CD14-positive monocyte (primary cell): ENCODE results near the gene OSBPL10. TPM values are rescaled to one million over a fixed set of nuclear protein-coding genes. Genes with fewer than 3 reads are reported as not detected.

ENCODE experiments used
- DNase-seq, 3 donors: peaks; one replicate each; pipeline ENCODE4 v3.0.0-alpha.2; 2011 to 2022
- H2AFZ ChIP-seq: 2 replicates; pipeline ENCODE4 v1.6.0; 2012; ENCODE audit warnings: mild to moderate bottlenecking, low read depth, low read length, inconsistent platforms; ENCODE audit not compliant: insufficient read depth, poor library complexity, severe bottlenecking
- H3K27ac ChIP-seq, 2 donors: 1 replicate in 1 of 2; 2 replicates in 1 of 2; pipeline ENCODE4 v1.5.1; 2012 to 2013; ENCODE audit warnings: low read length in 2 of 2, control low read depth in 1 of 2, inconsistent platforms in 1 of 2, low read depth in 1 of 2, mild to moderate bottlenecking in 1 of 2
- H3K27me3 ChIP-seq, 2 donors: one replicate each; pipeline versions ENCODE4 v1.6.0 to v1.6.1; 2011 to 2013; ENCODE audit warnings: low read length in 2 of 2; ENCODE audit not compliant: control insufficient read depth in 2 of 2, insufficient read depth in 2 of 2
- H3K36me3 ChIP-seq, 2 donors: replicated peaks in 1 of 2; 1 replicate in 1 of 2; 2 replicates in 1 of 2; pipeline versions ENCODE4 v1.5.1 to v1.6.1; 2012 to 2013; ENCODE audit warnings: low read length in 2 of 2, control low read depth in 1 of 2, inconsistent platforms in 1 of 2, mild to moderate bottlenecking in 1 of 2; ENCODE audit not compliant: insufficient read depth in 2 of 2, control insufficient read depth in 1 of 2
- H3K4me1 ChIP-seq, 2 donors: 1 replicate in 1 of 2; 2 replicates in 1 of 2; pipeline versions ENCODE4 v1.5.1 to v1.6.1; 2012 to 2013; ENCODE audit warnings: low read length in 2 of 2, control low read depth in 1 of 2, inconsistent platforms in 1 of 2, mild to moderate bottlenecking in 1 of 2, moderate library complexity in 1 of 2; ENCODE audit not compliant: insufficient read depth in 2 of 2, control insufficient read depth in 1 of 2
- H3K4me2 ChIP-seq: replicated peaks from 2 replicates; pipeline ENCODE3; 2012; ENCODE audit warnings: low read length, moderate library complexity, mild to moderate bottlenecking; ENCODE audit not compliant: poor library complexity, severe bottlenecking; ENCODE audit errors: extremely low read depth
- H3K4me3 ChIP-seq, 3 experiments: fragments of 200-600 bp in 1 of 3; sonication (generic) in 1 of 3; replicated peaks in 1 of 3; 1 replicate in 2 of 3; 2 replicates in 1 of 3; pipeline ENCODE4 v1.5.1; 2011 to 2013; ENCODE audit warnings: low read length in 3 of 3, mild to moderate bottlenecking in 3 of 3, control low read depth in 2 of 3, low read depth in 2 of 3, inconsistent platforms in 1 of 3, moderate library complexity in 1 of 3
- H3K79me2 ChIP-seq: 2 replicates; pipeline ENCODE4 v1.6.0; 2012; ENCODE audit warnings: mild to moderate bottlenecking, control low read depth, inconsistent platforms, low read length, moderate library complexity; ENCODE audit not compliant: insufficient read depth
- H3K9ac ChIP-seq: 2 replicates; pipeline ENCODE4 v1.6.0; 2017; ENCODE audit warnings: low read length, mild to moderate bottlenecking; ENCODE audit not compliant: insufficient read depth, poor library complexity, severe bottlenecking
- H3K9me3 ChIP-seq, 2 donors: replicated peaks in 1 of 2; 1 replicate in 1 of 2; 2 replicates in 1 of 2; pipeline versions ENCODE4 v1.5.1 to v1.6.1; 2012 to 2013; ENCODE audit warnings: low read length in 2 of 2, control low read depth in 1 of 2; ENCODE audit not compliant: control insufficient read depth in 1 of 2, insufficient read depth in 1 of 2
- H4K20me1 ChIP-seq: 2 replicates; pipeline ENCODE4 v1.6.0; 2012; ENCODE audit warnings: mild to moderate bottlenecking, low read length, control low read depth, moderate library complexity; ENCODE audit not compliant: insufficient read depth
- H3K27ac Mint-ChIP-seq, 7 donors: one replicate each; pipeline ENCODE4 v1.8.0; 2020; ENCODE audit warnings: mild to moderate bottlenecking in 7 of 7, mixed read lengths in 7 of 7, moderate library complexity in 6 of 7, inconsistent platforms in 2 of 7
- H3K27me3 Mint-ChIP-seq, 3 donors: one replicate each; pipeline ENCODE4 v1.8.0; 2021 to 2022; ENCODE audit warnings: low read depth in 3 of 3, mild to moderate bottlenecking in 3 of 3, mixed read lengths in 3 of 3, moderate library complexity in 3 of 3, inconsistent platforms in 1 of 3
- H3K36me3 Mint-ChIP-seq, 2 donors: one replicate each; pipeline ENCODE4 v1.8.0; 2020; ENCODE audit warnings: mixed read lengths in 2 of 2, inconsistent platforms in 1 of 2, mild to moderate bottlenecking in 1 of 2
- H3K4me1 Mint-ChIP-seq: one replicate; pipeline ENCODE4 v1.8.0; 2020; ENCODE audit warnings: mild to moderate bottlenecking, mixed read lengths
- H3K4me3 Mint-ChIP-seq, 2 donors: one replicate each; pipeline ENCODE4 v1.8.0; 2020; ENCODE audit warnings: mild to moderate bottlenecking in 2 of 2, mixed read lengths in 2 of 2, moderate library complexity in 1 of 2
- H3K9me3 Mint-ChIP-seq, 7 donors: one replicate each; pipeline ENCODE4 v1.8.0; 2020 to 2022; ENCODE audit warnings: mixed read lengths in 7 of 7, mild to moderate bottlenecking in 6 of 7, moderate library complexity in 6 of 7, inconsistent platforms in 2 of 7
- CTCF ChIP-seq: fragments of 200-600 bp; IDR thresholded peaks from one replicate; pipeline ENCODE4 v1.8.0; 2022; ENCODE audit warnings: antibody characterized with exemption, mild to moderate bottlenecking
- WGBS: methylation state at CpG from one replicate; pipeline ENCODE4 v1.1.5; 2013; ENCODE audit warnings: missing lambda C conversion rate; ENCODE audit not compliant: insufficient coverage; 5-methylcytosine and 5-hydroxymethylcytosine counted together
- intact Hi-C, 2 donors: fragments of 100-400 bp; cut with micrococcal nuclease; formaldehyde crosslinking; loops; one replicate each; pipeline versions ENCODE4 v1.15.0 to v1.15.1; 2023
- polyA plus RNA-seq, 3 donors: library from polyadenylated mRNA; depleted of rRNA in 1 of 3; unstranded in 2 of 3; stranded (reverse) in 1 of 3; fragments of 300-500 nt in 2 of 3; fragments of >200 nt in 1 of 3; fragmentation: Illumina TruSeq in 2 of 3; gene quantifications; 1 replicate in 2 of 3; 2 replicates in 1 of 3; pipeline ENCODE4 v1.2.3, GENCODE V29; 2012 to 2021

OSBPL10 gene
- polyA plus RNA-seq, 3 donors, result 0.03 TPM; not detected in 2

DNA sequence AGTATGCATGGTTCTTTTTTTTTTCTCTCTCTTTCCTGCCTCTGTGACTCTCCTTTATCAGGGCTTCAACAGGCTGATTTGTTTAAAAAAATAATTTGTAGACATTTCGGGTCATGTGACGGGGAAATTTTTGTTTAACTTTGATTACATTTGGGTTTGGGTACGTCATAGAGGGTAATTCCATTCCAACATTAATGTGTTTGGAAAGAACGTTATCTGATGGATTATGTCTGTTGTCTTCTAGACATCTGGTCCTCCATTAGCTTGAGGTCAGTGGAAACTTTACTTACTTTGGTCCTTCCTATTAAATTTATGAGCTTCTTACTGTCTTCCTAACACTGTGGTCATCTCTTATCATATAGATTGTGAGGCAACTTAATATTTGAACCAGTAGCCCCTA lies 367.4 kb downstream of the OSBPL10 start:
- TF ChIP-seq CTCF, result no peak
- no peak overlapping the region for H2AFZ ChIP-seq
- H4K20me1 ChIP-seq, result peaks cover 56% of the 10 kb centered on the region
- peak overlapping the region in 1 of 7 donors; percentile 32 for H3K27ac Mint-ChIP-seq
- H3K4me1 ChIP-seq, result no peaks in the 10 kb centered on the region
- H3K4me2 ChIP-seq, result no peak overlapping the region
- peaks cover 22 to 35% of the 10 kb centered on the region in 2 donors for H3K36me3 Mint-ChIP-seq
- no peaks in the 10 kb centered on the region for H3K9me3 Mint-ChIP-seq
- DNase-seq, result no peak
- H3K4me3 Mint-ChIP-seq, result no peak overlapping the region
- WGBS, result no CpG with 5 or more reads among the region's 4 CpGs
- peaks cover 52% of the 10 kb centered on the region for H3K79me2 ChIP-seq
- H3K36me3 ChIP-seq, result peaks cover 21 to 39% of the 10 kb centered on the region in 2 donors
- H3K27ac ChIP-seq, result no peak overlapping the region
- H3K4me3 ChIP-seq, result no peak overlapping the region
- H3K9ac ChIP-seq, result no peak overlapping the region
- no peaks in the 10 kb centered on the region for H3K27me3 ChIP-seq
- intact Hi-C loops, result no loop called here
- peaks cover 0 to 1% (median 0%) of the 10 kb centered on the region in 3 donors for H3K27me3 Mint-ChIP-seq
- H3K9me3 ChIP-seq, result no peaks in the 10 kb centered on the region
- peaks cover 8% of the 10 kb centered on the region for H3K4me1 Mint-ChIP-seq

GRCh38 chr3:31613177-31613576 lies 367.9 kb downstream of the OSBPL10 start:
- H2AFZ ChIP-seq, result no peak overlapping the region
- H3K36me3 ChIP-seq, result peaks cover 17 to 39% of the 10 kb centered on the region in 2 donors
- WGBS, result no CpG with 5 or more reads among the region's 1 CpG
- H3K4me1 ChIP-seq, result no peaks in the 10 kb centered on the region
- no peak for DNase-seq
- no peak overlapping the region for H3K4me3 ChIP-seq
- no peak for TF ChIP-seq CTCF
- H3K27me3 Mint-ChIP-seq, result peaks cover 0 to 1% (median 0%) of the 10 kb centered on the region in 3 donors
- H3K36me3 Mint-ChIP-seq, result peaks cover 20 to 32% of the 10 kb centered on the region in 2 donors
- intact Hi-C loops, result no loop called here
- H3K4me2 ChIP-seq, result no peak overlapping the region
- H3K79me2 ChIP-seq, result peaks cover 57% of the 10 kb centered on the region
- H3K9ac ChIP-seq, result no peak overlapping the region
- peak overlapping the region in 1 of 2 donors; percentile 47 for H3K27ac ChIP-seq
- H3K27me3 ChIP-seq, result no peaks in the 10 kb centered on the region
- H3K4me1 Mint-ChIP-seq, result peaks cover 8% of the 10 kb centered on the region
- H3K9me3 Mint-ChIP-seq, result no peaks in the 10 kb centered on the region
- no peaks in the 10 kb centered on the region for H3K9me3 ChIP-seq
- peak overlapping the region in 1 of 7 donors; percentile 41 for H3K27ac Mint-ChIP-seq
- H3K4me3 Mint-ChIP-seq, result no peak overlapping the region
- peaks cover 61% of the 10 kb centered on the region for H4K20me1 ChIP-seq

Other genes with a start within 250 kb of the OSBPL10 start
- gene ZNF860, start 488 bp upstream of the OSBPL10 start, polyA plus RNA-seq, result not detected
- gene GPD1L, start 125.4 kb upstream of the OSBPL10 start, polyA plus RNA-seq, result 10 to 100 TPM in 2 of 3 donors, 1 to 10 TPM in 1; 4.9 to 11.8 (median 10.2) TPM